Measurements from ENCODE around the gene CYB5R3.

Gene CYB5R3

GRCh38 chr22:42608136-42608822 lies 40.9 kb downstream of the CYB5R3 start:
- no peak for TF ChIP-seq MAX (IDR thresholded peaks at IDR 0.05)
- no peak for TF ChIP-seq NFIC (IDR thresholded peaks at IDR 0.05)
- no peak for TF ChIP-seq CREB1 (IDR thresholded peaks at IDR 0.05; ENCODE audit: low read depth)
- TF ChIP-seq TEAD4 (IDR thresholded peaks at IDR 0.05): no peak
- TF ChIP-seq TCF12 (IDR thresholded peaks at IDR 0.05; ENCODE audit: low read depth): no peak

- TF ChIP-seq FOXM1 (IDR thresholded peaks at IDR 0.05; ENCODE audit: borderline replicate concordance, low read depth): no peak
- TF ChIP-seq EP300 (IDR thresholded peaks at IDR 0.05; ENCODE audit: borderline replicate concordance): no peak
- TF ChIP-seq USF1 (IDR thresholded peaks at IDR 0.05): no peak
- no peak for TF ChIP-seq ZBTB7A (IDR thresholded peaks at IDR 0.05; ENCODE audit: low read depth)
These were observed 44.8 kb downstream of the CYB5R3 start for GRCh38 chr22:42604403-42604802.

GRCh38 chr22:42603427-42603826 lies 45.8 kb downstream of the CYB5R3 start:
- no peak for TF ChIP-seq TCF12 (IDR thresholded peaks at IDR 0.05; ENCODE audit: low read depth)
- TF ChIP-seq CREB1 (IDR thresholded peaks at IDR 0.05; ENCODE audit: low read depth): no peak
- no peak for TF ChIP-seq ZBTB7A (IDR thresholded peaks at IDR 0.05; ENCODE audit: low read depth)
- TF ChIP-seq TAF1 (IDR thresholded peaks at IDR 0.05; ENCODE audit: low read depth): no peak
- no peak for TF ChIP-seq TEAD4 (IDR thresholded peaks at IDR 0.05)
- TF ChIP-seq EP300 (IDR thresholded peaks at IDR 0.05; ENCODE audit: borderline replicate concordance): no peak
- TF ChIP-seq RAD21 (IDR thresholded peaks at IDR 0.05; ENCODE audit: low read depth): no peak
- no peak for TF ChIP-seq NFIC (IDR thresholded peaks at IDR 0.05)

- TF ChIP-seq TAF1 (IDR thresholded peaks at IDR 0.05; ENCODE audit: low read depth): no peak
- no peak for TF ChIP-seq EP300 (IDR thresholded peaks at IDR 0.05; ENCODE audit: borderline replicate concordance)
- TF ChIP-seq CREB1 (IDR thresholded peaks at IDR 0.05; ENCODE audit: low read depth): no peak
These were observed 46.7 kb downstream of the CYB5R3 start for GRCh38 chr22:42602470-42602869.

- TF ChIP-seq USF1 (IDR thresholded peaks at IDR 0.05): no peak
- TF ChIP-seq EGR1 (IDR thresholded peaks at IDR 0.05): no peak
- TF ChIP-seq CREB1 (IDR thresholded peaks at IDR 0.05; ENCODE audit: low read depth): no peak
- no peak for TF ChIP-seq YY1 (IDR thresholded peaks at IDR 0.05; ENCODE audit: low read depth)
- TF ChIP-seq TAF1 (IDR thresholded peaks at IDR 0.05; ENCODE audit: low read depth): no peak
- no peak for TF ChIP-seq REST (IDR thresholded peaks at IDR 0.05; ENCODE audit: low read depth)
- no peak for TF ChIP-seq TCF12 (IDR thresholded peaks at IDR 0.05; ENCODE audit: low read depth)
- no peak for TF ChIP-seq MAX (IDR thresholded peaks at IDR 0.05)
- no peak for TF ChIP-seq EP300 (IDR thresholded peaks at IDR 0.05; ENCODE audit: borderline replicate concordance)
- TF ChIP-seq CEBPB (IDR thresholded peaks at IDR 0.05): no peak
- no peak for TF ChIP-seq FOXM1 (IDR thresholded peaks at IDR 0.05; ENCODE audit: borderline replicate concordance, low read depth)
- no peak for TF ChIP-seq RAD21 (IDR thresholded peaks at IDR 0.05; ENCODE audit: low read depth)
- no peak for TF ChIP-seq ZBTB7A (IDR thresholded peaks at IDR 0.05; ENCODE audit: low read depth)
- TF ChIP-seq TEAD4 (IDR thresholded peaks at IDR 0.05): no peak
- no peak for TF ChIP-seq NFIC (IDR thresholded peaks at IDR 0.05)
These were observed 47.2 kb downstream of the CYB5R3 start for GRCh38 chr22:42601879-42602465.

GRCh38 chr22:42596863-42597530 lies 52.2 kb downstream of the CYB5R3 start:
- no peak for TF ChIP-seq CEBPB (IDR thresholded peaks at IDR 0.05)
- no peak for TF ChIP-seq RAD21 (IDR thresholded peaks at IDR 0.05; ENCODE audit: low read depth)
- no peak for TF ChIP-seq CREB1 (IDR thresholded peaks at IDR 0.05; ENCODE audit: low read depth)
- TF ChIP-seq ZBTB7A (IDR thresholded peaks at IDR 0.05; ENCODE audit: low read depth): no peak
- no peak for TF ChIP-seq YY1 (IDR thresholded peaks at IDR 0.05; ENCODE audit: low read depth)
- TF ChIP-seq TCF12 (IDR thresholded peaks at IDR 0.05; ENCODE audit: low read depth): no peak
- no peak for TF ChIP-seq EP300 (IDR thresholded peaks at IDR 0.05; ENCODE audit: borderline replicate concordance)
- no peak for TF ChIP-seq TAF1 (IDR thresholded peaks at IDR 0.05; ENCODE audit: low read depth)
- no peak for TF ChIP-seq USF1 (IDR thresholded peaks at IDR 0.05)

GRCh38 chr22:42596336-42596735 lies 52.9 kb downstream of the CYB5R3 start:
- no peak for TF ChIP-seq CEBPB (IDR thresholded peaks at IDR 0.05)

Data from Ishikawa (cell line).